HL-60/S4 treated with phorbol 12-myristate 13-acetate at 8.2 ng/mL for 4 days and 3 days (cell line): ENCODE data around the gene ARFGAP1.

Experiments
- in situ Hi-C: fragments of 300-500 bp; cut with MboI; formaldehyde crosslinking; loops from 2 replicates; pipeline ENCODE4 v1.15.0; 2022; ENCODE audit warnings: low sequenced_read_pairs

Gene ARFGAP1

DNA sequence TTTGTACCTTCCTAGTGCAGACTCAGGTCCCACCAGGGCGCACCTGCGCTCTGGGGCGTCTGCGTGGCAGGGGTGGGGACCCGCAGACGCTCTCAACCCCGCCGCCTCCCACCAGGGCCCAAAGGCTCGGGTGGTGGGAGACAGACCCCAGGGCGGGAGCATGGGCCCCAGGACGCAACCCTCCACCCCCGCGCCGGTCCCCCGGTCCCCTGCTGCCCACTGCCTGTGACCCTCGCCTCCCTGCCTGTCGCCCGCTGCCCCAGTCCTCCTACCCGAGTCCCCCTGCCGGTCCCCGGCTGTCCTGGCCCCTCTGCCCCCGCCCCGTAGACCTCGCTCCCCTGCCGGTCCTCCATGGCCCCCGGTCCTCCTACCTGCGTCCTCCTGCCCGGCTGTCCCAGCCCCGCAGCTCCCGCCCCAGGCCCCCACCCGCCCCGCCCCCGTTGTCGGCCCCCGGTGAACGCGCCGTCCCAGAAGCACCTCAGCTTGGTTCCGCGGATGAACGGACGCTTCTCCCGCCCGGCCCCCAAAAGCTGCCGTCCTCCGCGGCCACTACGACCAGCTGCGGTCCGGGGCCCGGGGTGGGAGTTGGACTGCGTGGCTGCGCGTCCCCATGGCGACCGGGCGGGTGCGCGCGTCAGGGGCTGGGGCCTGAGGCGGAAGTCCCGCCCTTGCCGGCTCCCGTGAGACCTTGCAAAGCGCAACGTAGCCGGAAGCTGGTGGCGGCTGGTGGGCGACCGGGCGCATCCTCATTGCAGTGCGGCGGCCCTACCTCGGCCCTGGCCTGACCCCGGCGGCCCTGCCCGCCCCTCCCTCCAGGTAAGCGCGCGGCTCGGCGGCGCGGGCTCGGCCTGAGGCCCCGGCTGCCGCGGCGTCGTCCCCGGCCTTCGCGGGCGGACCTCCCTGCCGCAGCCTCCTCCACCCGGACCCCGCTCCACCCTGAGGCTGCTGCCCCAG, at the start of gene ARFGAP1:
ARFGAP1 (plus strand) TSS at position 709 of the 954 bp plus-strand sequence. CDS start 2,768 bp downstream, outside the sequence.
- in situ Hi-C loops, result no loop called here

DNA sequence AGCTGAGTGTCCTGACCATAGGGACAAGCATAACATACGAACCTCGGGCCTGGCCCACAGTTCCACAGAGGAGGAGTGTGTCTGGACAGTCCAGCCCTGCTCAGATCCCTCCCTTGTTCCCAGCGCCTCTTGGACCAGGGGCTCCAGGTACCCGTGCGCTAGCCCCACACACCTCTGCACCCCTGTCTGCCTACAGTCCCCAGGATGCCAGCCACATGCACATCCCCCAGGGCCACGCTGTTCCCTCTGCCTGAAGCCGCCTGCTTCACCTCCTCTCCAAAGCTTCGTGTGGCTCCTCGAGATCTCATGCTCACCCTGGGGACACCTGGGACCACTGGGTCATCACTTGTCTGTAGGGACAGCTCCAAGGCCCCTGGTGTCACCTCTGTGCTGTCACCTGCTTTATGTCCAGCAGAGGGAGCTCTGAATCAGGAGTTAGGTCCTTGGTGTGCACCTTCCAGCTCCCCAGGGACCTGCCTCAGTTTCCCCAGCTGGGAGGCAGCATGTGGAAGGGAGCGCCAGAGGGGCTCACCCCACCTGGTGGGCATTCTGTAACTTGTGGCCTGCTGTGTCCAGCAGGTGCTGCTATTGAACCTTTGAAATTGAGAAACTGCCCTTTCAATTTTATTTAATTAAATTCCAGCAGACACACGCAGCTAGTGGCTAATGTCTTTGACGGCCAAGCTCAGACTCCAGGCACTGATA, 49.3 kb upstream of the ARFGAP1 start:
- in situ Hi-C loops, result no loop called here

DNA sequence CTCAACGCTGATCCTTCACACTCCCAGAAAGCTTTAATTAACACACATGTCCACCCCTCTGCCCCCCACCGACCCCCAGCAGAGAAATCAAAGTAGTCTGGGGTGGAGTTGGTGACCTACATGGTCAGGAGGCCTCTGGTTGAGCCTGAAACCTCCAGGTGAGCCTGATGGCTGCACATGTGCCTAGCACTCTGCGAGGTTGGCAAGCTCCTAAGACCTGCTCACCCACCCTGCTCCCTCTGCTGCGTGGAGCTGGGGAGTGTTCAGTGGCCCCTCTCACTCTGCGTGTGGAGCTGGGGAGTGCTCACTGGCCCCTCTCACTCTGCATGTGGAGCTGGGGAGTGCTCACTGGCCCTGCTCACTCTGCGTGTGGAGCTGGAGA, 48.8 kb upstream of the ARFGAP1 start:
- in situ Hi-C loops, result no loop called here

DNA sequence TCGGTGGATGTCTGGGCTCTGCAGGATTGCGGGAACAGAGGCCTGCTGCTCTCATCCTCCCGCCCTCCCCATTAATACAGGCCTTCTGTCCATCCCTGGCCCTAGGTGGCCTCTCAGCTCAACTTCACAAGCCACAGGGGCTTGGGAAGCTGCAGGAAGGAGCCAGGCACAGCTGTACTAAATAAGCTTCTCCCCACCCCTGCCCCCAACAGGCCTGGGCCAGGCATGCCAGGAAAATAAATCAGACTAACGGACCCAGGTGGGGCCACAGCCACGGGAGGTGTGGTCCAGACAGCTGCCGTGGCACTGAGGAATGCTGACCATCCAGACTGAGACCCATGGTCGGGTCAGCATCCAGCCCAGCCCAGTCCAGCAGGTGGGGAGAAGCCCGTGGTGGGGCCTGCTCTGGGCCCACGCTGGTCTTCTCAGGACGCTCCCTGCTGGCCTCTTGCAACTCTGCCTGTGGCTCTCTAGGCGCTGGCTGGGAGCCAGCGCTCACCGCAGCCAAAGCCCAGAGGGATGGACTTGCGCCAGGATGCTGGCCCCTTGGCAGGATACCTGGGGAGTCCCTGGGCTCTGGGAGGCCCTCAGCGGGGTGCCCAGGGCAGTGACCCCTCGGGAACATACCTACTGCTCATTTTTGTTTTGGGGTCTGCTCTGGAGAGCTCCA, 48.1 kb upstream of the ARFGAP1 start:
- in situ Hi-C loops, result no loop called here

DNA sequence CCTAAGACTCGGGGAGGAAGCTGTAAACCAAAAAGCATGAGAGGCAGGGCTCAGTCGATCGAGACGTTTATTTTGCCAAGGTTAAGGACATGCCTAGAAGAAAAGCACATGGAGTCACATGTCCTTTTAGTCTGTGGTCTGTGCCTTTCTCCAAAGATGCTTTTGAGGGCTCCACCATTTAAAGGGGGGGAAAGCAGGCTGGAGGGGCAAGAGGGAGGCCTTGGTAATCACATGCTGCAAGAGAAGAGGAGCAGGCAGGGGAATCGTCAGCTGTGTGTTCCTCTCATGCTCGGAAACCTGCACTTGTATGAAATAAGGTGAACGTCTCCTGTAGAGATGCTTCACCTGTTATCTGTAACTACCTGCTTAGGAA, 47.5 kb upstream of the ARFGAP1 start:
- in situ Hi-C loops, result no loop called here

DNA sequence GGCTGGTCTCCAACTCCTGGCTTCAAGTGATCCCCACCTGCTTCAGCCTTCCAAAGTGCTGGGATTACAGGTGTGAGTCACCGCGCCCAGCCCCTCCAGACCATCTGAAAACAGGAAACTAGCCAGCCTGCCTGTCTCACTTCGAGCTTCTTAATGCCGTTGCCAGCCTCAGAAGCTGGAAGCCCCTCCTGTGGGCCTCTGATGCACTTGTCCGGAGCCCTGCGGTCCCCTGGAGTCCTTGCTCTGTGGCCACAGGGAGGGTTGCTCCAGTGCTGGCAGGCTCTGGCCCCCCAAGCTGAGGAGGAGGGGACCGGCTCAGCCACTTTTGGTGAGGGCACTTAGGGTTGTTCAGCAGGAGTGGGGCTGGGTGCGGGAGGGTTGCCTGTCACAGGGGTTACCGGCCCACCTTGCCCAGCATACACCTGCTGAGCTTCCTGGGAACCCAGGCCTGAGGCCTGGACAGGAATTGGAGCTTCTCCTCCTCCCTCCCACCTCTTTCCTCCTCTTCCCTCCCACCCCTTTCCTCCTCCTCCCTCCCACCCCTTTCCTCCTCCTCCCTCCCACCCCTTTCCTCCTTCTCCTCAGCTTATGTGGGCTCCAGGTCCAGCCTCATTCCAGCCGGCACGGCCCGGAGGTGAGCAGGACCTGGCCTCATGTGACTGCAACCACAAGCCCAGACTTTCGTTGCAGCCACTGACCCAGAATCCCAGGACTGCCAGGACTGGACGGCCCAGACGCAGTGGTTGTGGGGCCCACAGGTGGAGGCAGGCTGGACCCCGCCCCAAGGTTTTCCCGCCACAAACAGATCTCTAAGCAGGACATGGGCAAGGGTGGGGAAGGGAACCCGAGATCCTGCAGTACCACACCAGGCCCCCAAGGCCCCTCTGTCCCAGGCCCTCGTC, 46.3 kb upstream of the ARFGAP1 start:
- in situ Hi-C loops, result no loop called here

DNA sequence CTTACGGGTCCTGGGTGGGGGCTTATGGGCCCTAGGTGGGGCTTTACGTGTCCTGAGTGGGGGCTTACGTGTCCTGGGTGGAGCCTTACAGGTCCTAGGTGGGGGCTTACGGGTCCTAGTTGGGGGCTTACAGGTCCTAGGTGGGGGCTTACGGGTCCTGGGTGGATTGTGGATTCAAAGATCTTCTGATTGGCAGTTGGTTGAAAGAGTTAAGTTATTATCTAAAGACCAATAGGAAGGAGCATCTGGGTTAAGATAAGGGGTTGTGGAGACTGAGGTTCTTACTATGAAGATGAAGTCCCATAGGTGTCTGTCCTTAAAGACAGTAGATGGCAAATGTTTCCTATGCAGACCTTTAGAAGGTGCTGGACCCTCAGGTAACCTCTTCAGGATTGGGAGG, 45.4 kb upstream of the ARFGAP1 start:
- in situ Hi-C loops, result no loop called here

DNA sequence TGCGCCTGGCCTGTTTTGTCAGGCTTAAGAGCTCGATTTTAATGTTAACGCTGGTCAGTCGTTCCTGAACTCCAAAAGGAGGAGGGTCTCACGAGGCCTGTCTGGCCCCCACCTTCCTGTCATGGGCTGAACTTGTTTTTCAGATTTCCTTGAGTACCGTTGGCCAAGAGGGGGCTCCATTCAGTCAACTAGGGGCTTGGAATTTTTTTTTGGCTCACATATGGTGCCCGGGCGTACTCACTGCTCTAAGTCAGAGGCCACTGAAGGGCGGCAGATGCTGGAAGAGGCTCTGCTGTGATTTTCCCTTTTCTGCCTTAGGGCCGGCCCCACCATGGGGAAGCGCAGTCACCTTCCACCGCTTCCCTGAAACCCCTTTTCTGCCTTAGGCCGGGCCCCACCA, 43.8 kb upstream of the ARFGAP1 start:
- in situ Hi-C loops, result no loop called here

DNA sequence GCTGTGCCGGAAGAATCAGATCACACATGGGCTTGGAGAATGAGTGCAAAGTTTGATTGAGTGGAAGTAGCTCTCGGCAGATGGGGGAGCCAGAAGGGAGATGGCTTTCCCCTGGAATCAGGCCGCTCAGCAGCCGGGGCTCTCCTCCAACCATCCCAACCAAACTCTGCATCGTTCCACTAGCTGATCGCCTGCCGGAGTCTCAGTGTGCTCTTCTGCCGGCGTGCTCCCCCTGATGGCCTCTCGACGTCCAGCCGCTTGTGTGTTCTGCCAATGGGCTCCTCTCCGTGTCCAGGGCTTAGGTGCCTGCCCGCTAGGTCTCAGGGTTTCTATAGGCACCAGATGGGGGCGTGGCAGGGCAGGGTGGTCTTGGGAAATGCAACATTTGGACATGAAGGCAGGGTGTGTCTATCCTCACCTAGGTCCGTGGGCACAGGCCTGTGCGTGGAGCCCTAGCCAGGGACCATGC, 41.8 kb upstream of the ARFGAP1 start:
- in situ Hi-C loops, result no loop called here

DNA sequence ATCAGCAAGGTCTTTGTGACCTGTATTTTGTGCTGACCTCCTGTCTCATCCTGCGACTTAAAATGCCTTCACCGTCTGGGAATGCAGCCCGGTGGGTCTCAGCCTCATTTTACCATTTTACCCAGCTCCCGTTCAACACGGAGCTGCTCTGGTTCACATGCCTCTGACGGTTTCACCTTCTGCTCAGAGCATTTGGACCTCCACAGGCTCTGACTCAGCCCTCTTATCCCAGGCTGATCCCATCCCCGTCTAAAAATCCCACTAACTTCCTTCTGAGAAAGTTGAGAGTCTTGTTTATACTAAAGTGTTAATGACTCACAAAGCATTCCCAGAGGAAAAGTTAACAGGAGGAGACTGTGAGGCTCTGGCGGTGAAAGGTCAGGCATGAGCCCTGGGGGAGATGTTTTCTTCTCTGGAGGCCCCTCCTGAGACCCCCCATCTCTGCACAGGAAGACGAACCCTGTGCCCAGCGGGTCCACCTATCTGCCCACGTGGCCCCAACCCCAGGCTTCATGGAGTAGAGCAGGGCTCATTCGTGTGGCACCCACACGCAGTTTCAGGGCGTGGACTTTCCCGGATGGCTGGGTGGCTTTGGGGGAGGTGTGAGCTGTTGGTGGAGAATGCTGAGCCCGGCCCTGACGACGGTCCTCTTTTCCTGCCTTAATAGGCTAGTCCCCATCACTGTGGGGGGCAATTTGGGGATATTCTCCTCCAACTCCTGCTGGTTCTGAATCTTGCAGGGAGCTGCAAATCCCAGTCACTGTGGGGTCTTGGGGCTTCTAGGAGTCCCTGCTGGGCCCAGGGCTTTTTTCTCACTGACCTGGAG, 40.2 kb upstream of the ARFGAP1 start:
- in situ Hi-C loops, result no loop called here

DNA sequence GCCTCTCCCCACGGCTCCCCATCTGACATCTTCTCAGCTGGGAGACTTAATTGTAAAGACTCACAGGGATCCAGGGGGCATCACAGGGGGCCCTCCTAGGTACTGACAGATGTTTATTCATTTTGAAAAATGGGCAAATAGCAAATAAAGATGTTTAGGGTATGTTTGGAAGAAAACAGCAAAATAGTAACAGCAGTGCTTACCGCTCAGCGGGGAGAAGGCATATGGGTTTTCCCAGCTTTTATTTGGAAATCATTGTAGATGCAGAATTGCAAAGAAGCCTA, 39.6 kb upstream of the ARFGAP1 start:
- in situ Hi-C loops, result no loop called here

DNA sequence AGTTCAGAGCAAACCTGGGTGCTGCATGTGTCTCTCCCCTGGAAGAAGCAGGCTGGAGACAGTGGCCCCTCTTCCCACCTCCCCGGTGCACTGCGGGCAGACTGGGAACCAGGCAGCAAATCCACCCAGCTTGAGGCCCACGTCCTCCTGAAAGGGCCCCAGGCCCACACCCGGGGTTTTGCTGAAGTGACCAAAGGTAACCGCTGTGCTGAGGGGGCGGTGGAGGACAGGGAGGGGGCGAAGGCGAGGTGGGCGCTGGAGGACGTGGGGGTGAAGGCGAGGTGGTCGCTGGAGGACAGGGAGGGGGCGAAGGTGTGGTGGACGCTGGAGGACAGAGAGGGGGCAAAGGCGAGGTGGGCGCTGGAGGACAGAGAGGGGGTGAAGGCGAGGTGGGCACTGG, 38.7 kb upstream of the ARFGAP1 start:
- in situ Hi-C loops, result no loop called here

DNA sequence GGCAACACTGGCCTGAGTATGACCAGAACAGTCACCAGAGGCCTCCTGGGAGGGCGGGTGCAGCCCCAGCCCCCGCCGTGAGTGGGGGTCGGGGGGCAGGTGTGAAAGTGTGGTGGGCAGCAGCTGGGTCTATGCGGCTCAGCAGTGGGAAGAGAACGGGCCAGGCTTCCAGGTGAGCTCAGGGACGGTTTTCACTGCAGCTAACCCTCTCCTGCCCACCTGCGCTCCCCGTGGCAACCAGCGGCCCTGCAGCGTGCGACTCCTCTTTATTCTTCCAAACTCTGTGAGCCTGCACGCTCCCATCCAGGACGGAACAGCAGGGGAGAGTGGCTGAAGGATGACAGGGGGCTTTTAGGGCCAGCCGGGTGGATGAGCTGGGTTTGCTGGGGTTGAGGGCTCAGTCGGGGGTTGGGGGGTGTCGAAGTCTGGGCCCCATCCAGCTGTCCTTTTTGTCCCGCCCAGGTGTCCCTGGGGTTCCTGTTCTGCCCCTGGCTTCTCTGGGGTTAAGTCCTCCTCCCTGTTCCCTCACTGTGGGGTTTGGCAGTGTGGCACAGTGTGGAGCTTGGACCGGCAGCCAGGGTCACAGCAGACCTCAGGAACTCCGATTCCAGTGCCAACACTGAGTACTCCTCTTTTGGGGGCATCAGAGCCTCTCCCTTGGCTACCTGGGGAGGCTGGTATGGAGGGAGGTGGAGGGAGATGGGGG, 37.8 kb upstream of the ARFGAP1 start:
- in situ Hi-C loops, result no loop called here

DNA sequence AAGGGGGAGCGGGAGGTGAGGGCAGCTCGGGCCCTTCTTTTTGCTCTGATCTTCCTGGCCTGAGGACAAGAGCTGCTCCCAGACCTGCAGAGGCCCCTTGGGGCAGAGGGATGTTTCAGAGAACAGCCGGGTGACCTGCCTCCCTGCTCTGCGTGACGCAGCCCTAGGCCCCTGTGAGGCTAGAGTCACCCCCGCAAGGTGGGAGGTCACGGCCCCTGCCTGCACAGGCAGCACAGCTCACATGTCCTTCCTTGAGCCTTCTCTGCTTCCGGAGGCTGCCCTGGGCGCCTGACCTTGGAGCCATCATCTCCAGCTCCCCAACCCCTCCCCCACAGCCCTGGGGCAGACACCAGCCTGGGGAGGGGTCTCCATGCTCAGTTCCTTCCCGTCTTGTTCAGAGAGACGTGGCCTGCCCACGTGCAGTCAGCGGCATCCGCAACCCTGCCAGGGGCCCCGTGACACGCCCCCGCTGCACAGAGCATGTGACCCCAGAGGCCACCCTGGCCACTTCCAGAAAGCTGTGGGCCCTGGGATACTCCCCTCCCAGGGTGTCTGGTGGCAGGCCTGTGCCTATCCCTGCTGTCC, 37.1 kb upstream of the ARFGAP1 start, which contains the start of gene BIRC7:
BIRC7 (plus strand) TSS at position 507 of the 585 bp plus-strand sequence. CDS start 192 bp downstream, outside the sequence.
- in situ Hi-C loops, result no loop called here

DNA sequence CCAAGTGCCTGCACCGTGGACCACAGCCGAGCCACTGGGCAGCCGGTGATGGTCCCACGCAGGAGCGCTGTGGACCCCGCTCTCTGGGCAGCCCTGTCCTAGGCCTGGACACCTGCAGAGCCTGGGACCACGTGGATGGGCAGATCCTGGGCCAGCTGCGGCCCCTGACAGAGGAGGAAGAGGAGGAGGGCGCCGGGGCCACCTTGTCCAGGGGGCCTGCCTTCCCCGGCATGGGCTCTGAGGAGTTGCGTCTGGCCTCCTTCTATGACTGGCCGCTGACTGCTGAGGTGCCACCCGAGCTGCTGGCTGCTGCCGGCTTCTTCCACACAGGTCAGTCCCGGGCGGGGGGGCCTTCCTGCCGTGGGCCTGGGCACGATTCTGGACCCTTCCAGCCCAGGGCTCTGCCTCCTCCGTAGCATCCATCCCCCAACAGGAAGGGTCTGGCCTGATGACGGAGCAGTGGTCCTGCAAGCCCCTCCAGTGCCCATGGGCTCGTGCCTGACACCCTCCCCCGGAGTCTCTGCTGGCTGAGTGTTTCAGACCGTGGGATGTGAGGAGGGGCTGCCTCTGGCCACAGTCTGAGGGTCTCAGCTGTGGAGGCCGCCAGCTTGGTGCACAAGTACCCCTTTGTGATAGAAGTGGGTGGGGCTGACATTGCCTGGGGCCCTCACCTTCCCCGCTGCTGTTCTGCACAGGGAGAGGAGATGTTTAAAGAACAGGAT, 36.3 kb upstream of the ARFGAP1 start:
- in situ Hi-C loops, result no loop called here

DNA sequence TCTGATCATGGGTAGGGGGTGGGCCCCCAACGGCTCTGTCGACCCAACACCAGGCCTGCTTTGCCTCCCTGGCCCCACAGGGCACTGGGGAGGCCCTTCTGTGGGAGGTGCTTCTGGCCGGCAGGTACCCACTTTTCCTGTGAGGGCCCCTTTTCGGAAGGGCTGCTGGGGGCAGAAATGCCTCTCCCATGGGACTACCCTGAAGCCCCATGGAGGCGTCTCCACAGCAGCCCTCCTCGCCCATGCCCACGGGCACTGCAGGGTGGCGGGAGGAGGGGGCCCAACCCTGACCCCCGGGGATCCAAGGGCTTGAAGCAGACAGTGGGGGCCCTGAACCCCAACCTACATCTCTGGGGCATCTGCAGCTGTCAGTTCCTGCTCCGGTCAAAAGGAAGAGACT, 34.6 kb upstream of the ARFGAP1 start:
- in situ Hi-C loops, result no loop called here

DNA sequence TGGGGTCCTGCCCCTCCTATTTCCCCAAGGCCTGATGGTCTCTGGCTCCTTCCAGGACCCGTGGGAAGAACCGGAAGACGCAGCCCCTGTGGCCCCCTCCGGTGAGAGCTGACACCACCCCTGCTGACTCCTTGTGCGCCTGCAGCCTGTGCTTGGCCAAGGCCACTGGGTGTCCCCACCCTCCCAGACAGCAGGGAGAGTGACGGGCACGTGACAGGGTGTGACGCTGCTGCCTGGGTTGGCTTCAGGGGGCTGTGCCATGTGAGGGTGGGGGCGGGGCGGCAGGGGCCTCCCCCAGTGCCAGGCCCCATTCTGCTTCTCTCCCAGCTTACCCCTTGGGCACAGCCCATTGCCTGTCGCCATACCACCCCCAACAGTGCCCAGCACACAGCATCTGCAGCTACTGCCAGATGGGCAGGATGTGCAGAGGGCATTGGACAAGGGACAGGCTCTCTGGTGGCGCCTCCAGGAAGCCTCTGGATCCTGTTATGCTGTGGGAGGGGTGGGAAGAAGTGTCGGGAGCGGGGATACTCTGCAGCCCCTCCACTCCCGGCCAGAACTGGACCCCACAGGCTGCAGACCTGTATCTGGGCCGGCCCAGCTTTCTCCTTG, 34.0 kb upstream of the ARFGAP1 start:
- in situ Hi-C loops, result no loop called here

DNA sequence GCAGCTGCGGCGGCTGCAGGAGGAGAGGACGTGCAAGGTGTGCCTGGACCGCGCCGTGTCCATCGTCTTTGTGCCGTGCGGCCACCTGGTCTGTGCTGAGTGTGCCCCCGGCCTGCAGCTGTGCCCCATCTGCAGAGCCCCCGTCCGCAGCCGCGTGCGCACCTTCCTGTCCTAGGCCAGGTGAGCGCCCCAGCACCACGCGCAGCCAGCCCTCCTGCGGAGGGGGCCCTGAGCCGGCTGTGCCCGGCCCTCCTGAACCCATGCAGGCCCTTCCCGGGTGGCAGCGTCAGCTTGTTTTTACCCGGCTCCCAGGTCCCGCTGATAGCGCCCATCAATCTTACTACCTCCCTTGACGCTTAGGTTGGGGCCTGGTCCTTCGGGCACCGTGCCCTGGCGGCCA, 33.2 kb upstream of the ARFGAP1 start:
- in situ Hi-C loops, result no loop called here
